ENCODE measurements around the gene DLG3.

The DLG3 gene

DNA sequence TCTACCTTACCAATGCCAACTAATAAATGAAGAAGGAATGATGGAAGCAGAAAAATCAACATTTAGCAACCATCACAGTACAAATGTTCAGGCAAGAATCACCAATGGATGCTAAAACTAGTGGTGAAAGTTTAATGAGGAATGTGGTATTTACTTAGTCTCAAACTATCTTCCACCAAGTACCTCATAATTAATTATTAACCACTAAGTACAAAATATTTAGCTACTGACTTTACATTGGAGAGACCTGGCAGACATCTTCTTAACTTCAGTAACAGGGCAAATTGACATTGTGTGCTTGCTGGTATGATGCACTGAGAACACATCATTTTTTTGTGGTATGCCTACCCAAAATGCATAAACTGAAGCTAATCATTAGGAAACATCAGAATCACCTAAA, 82.4 kb downstream of the DLG3 start:
- no peaks in the 10 kb centered on the region for H3K36me3 ChIP-seq (replicated peaks)
- DNase-seq: no peak
- H3K4me3 ChIP-seq (ENCODE audit: low read depth, low read length): no peak overlapping the region
- no peak overlapping the region for H3K27ac ChIP-seq
- H3K27me3 ChIP-seq (replicated peaks): no peaks in the 10 kb centered on the region
- in situ Hi-C loops (cut with HindIII; ENCODE audit: low pct_ligation_motif_present, low sequenced_read_pairs): no loop called here
- TF ChIP-seq CTCF (IDR thresholded peaks at IDR 0.05; ENCODE audit: low read depth, low read length, missing control alignments): no peak

- H3K27ac ChIP-seq: no peak overlapping the region
- TF ChIP-seq CTCF (IDR thresholded peaks at IDR 0.05; ENCODE audit: low read depth, low read length, missing control alignments): no peak
- in situ Hi-C loops (cut with HindIII; ENCODE audit: low pct_ligation_motif_present, low sequenced_read_pairs): no loop called here
- no peak overlapping the region for H3K4me3 ChIP-seq (ENCODE audit: low read depth, low read length)
- H3K27me3 ChIP-seq (replicated peaks): no peaks in the 10 kb centered on the region
- DNase-seq: no peak
- H3K36me3 ChIP-seq (replicated peaks): no peaks in the 10 kb centered on the region
These were observed 83.1 kb downstream of the DLG3 start for GRCh38 chrX:70527610-70528345.

- H3K4me3 ChIP-seq (ENCODE audit: low read depth, low read length): no peak overlapping the region
- no peak for DNase-seq
- TF ChIP-seq CTCF (IDR thresholded peaks at IDR 0.05; ENCODE audit: low read depth, low read length, missing control alignments): no peak
These were observed 90.6 kb downstream of the DLG3 start for GRCh38 chrX:70535198-70535597.

DNA sequence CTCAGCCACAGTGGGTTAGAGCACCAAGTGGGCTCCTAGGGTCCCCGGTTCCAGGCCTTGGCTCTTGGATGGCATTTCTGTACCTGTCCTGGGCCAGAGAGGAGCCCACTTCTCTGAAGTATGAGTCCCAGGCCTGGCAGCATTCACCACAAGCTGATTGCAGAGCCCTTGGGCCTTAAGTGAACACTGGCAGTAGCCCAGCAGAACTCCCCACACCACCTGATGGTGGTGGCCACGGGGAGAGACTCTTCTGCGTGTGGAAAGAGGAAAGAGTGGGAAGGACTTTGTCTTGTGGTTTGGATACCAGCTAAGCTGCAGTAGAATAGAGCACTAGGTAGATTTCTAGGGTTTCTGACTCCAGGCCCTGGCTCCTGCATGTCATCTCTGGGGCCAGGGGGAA, 104.8 kb downstream of the DLG3 start:
- Histone ChIP-seq H3K27ac (no peak overlapping the region), H3K4me3 (ENCODE audit: low read depth, low read length) (no peak overlapping the region), H3K27me3 (replicated peaks) (no peaks in the 10 kb centered on the region), H3K36me3 (replicated peaks) (no peaks in the 10 kb centered on the region)
- TF ChIP-seq CTCF (IDR thresholded peaks at IDR 0.05; ENCODE audit: low read depth, low read length, missing control alignments): no peak
- in situ Hi-C loops (cut with HindIII; ENCODE audit: low pct_ligation_motif_present, low sequenced_read_pairs): no loop called here
- DNase-seq: no peak

More at GRCh38 chrX:70535198-70535597, 90.6 kb downstream of the DLG3 start:
- Histone ChIP-seq H3K27me3 (replicated peaks) (no peaks in the 10 kb centered on the region), H3K36me3 (replicated peaks) (no peaks in the 10 kb centered on the region), H3K27ac (no peak overlapping the region)
- in situ Hi-C loops (cut with HindIII; ENCODE audit: low pct_ligation_motif_present, low sequenced_read_pairs): no loop called here

DNA sequence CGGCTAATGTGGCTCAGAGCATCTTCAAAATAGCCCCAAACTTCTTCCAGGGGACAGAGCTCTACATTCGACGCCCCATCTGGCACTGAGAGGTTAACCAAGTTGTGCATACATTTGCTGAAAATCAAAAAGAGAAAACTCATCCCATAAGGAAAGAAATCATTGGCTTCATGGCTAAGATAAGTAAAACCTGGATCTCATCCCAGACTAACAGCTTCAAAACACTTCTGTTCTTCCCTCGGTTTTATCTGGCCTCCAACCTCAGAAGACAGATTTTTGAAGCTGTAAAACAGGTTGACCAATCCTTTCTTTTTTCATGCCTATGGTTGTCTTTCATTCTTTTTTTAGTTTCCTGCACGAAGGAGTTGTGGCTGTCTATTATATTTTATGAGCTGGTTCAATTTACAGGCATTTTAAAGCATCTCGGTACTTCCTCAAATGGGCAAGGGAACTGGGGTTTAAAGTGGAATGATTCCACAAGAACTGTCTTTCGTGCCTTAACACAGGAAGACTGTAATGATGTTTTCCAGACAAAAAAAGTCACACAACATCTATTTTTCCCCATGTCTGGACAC, 107.6 kb downstream of the DLG3 start:
- H3K36me3 ChIP-seq (replicated peaks): no peaks in the 10 kb centered on the region
- no peaks in the 10 kb centered on the region for H3K27me3 ChIP-seq (replicated peaks)
- H3K4me3 ChIP-seq (ENCODE audit: low read depth, low read length): no peak overlapping the region
- no peak overlapping the region for H3K27ac ChIP-seq
- no peak for TF ChIP-seq CTCF (IDR thresholded peaks at IDR 0.05; ENCODE audit: low read depth, low read length, missing control alignments)
- in situ Hi-C loops (cut with HindIII; ENCODE audit: low pct_ligation_motif_present, low sequenced_read_pairs): no loop called here
- DNase-seq: no peak

Measured in brain microvascular endothelial cell (primary cell).